OCI-LY1 (cell line): Measurements from ENCODE around the gene GALNT7.

Experiments used
- H2AFZ ChIP-seq: fragments of 200-600 bp; sonication (generic), shearing (Covaris generic); 2 replicates; pipeline ENCODE4 v1.6.0; 2014; ENCODE audit warnings: antibody characterized with exemption, mild to moderate bottlenecking, low read length
- H3F3A ChIP-seq: fragments of 200-600 bp; sonication (generic), shearing (Covaris generic); 2 replicates; pipeline ENCODE4 v1.6.0; 2014; ENCODE audit warnings: mild to moderate bottlenecking, antibody characterized with exemption, low read length, moderate library complexity; ENCODE audit not compliant: insufficient read depth
- H3K27ac ChIP-seq: fragments of 200-600 bp; sonication (generic); 2 replicates; pipeline ENCODE4 v1.5.1; 2014; ENCODE audit warnings: low read length, mixed run types, mild to moderate bottlenecking, low read depth; ENCODE audit not compliant: poor library complexity, severe bottlenecking
- H3K27me3 ChIP-seq: fragments of 200-600 bp; sonication (generic); 2 replicates; pipeline ENCODE4 v1.6.0; 2014; ENCODE audit warnings: antibody characterized with exemption, mild to moderate bottlenecking, low read length, moderate library complexity; ENCODE audit not compliant: insufficient read depth
- H3K36me3 ChIP-seq: fragments of 200-600 bp; sonication (generic); 2 replicates; pipeline ENCODE4 v1.6.1; 2014; ENCODE audit warnings: mild to moderate bottlenecking, antibody characterized with exemption, low read length, moderate library complexity, mixed read lengths; ENCODE audit not compliant: insufficient read depth
- H3K4me1 ChIP-seq: fragments of 200-600 bp; sonication (generic); 2 replicates; pipeline ENCODE4 v1.5.1; 2014; ENCODE audit warnings: mild to moderate bottlenecking, low read length, moderate library complexity; ENCODE audit not compliant: insufficient read depth, severe bottlenecking
- H3K4me2 ChIP-seq: fragments of 200-600 bp; sonication (generic), shearing (Covaris generic); 2 replicates; pipeline ENCODE4 v1.6.1; 2014; ENCODE audit warnings: low read length
- H3K4me3 ChIP-seq: fragments of 200-600 bp; sonication (generic); 2 replicates; pipeline ENCODE4 v1.5.1; 2014; ENCODE audit warnings: low read length, low read depth, mild to moderate bottlenecking, mixed read lengths; ENCODE audit not compliant: poor library complexity, severe bottlenecking
- H3K79me2 ChIP-seq: fragments of 200-600 bp; shearing (Covaris generic); 2 replicates; pipeline ENCODE4 v1.6.1; 2016; ENCODE audit warnings: mixed run types, low read length, mixed read lengths; ENCODE audit not compliant: insufficient read depth
- H3K9ac ChIP-seq: fragments of 200-600 bp; sonication (generic), shearing (Covaris generic); 2 replicates; pipeline ENCODE4 v1.6.1; 2014; ENCODE audit warnings: mild to moderate bottlenecking, low read length, mixed read lengths
- H3K9me2 ChIP-seq: fragments of 200-600 bp; sonication (generic), shearing (Covaris generic); 2 replicates; pipeline ENCODE4 v1.6.1; 2014; ENCODE audit warnings: low read depth, mild to moderate bottlenecking, low read length, mixed read lengths
- H3K9me3 ChIP-seq: fragments of 200-600 bp; shearing (Covaris generic); 2 replicates; pipeline ENCODE4 v1.6.1; 2014; ENCODE audit warnings: low read length, mixed read lengths
- H4K20me1 ChIP-seq: fragments of 200-600 bp; sonication (generic), shearing (Covaris generic); 2 replicates; pipeline ENCODE4 v1.6.0; 2016; ENCODE audit warnings: mild to moderate bottlenecking, low read length; ENCODE audit not compliant: insufficient read depth
- EZH2 ChIP-seq: fragments of 200-600 bp; sonication (generic), shearing (Covaris generic); IDR thresholded peaks from 2 replicates; pipeline ENCODE4 v1.8.0; 2017; ENCODE audit warnings: borderline replicate concordance, mixed run types, mild to moderate bottlenecking, antibody characterized with exemption, low read length, moderate library complexity, mixed read lengths
- TF ChIP-seq, protein P1 (sequence below): fragments of 200-600 bp; sonication (generic), shearing (Covaris generic); IDR thresholded peaks from 2 replicates; pipeline ENCODE4 v1.5.1; 2017; ENCODE audit warnings: mild to moderate bottlenecking, antibody characterized with exemption, low read length, moderate library complexity, mixed read lengths

Gene GALNT7

DNA sequence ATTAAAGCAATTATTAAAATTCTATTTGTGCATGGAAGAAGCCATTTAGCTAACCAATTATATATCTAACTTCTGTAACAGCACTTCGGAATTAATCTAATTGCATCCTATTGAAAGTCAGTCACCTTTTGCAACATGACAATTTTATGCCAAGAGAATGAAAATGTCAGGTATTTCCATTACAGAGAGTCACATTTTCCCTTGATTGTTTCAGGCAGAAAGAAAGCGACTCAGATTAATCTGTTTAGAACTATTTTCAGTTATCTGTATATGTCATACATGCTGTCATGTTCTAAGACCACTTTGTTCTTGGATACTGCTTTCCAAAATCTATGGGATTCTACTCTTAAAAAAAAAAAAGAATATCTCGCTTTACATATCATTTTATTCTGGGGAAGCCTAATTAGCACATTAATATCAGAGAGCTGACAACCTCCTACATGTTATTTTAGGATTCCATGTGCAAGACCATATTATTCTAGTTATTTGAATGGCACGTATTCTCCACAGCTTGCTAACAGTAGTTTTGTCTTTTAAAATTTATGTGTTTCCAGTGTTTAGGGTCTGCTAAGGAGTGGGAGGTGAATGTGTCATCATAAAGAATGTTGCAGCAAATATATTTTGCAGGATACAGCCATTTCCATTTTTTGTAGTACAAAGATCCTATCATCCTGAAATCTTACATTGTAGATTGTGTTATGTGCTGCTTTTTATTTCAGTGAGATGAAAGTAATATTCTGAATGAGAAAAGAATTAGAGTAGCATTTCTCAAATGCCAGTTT is 31.7 kb downstream of the GALNT7 start:
- no peaks in the 10 kb centered on the region for H3K9me2 ChIP-seq
- H3K27ac ChIP-seq, result no peak overlapping the region
- TF ChIP-seq EZH2, result no peak
- TF ChIP-seq, protein P1, sequence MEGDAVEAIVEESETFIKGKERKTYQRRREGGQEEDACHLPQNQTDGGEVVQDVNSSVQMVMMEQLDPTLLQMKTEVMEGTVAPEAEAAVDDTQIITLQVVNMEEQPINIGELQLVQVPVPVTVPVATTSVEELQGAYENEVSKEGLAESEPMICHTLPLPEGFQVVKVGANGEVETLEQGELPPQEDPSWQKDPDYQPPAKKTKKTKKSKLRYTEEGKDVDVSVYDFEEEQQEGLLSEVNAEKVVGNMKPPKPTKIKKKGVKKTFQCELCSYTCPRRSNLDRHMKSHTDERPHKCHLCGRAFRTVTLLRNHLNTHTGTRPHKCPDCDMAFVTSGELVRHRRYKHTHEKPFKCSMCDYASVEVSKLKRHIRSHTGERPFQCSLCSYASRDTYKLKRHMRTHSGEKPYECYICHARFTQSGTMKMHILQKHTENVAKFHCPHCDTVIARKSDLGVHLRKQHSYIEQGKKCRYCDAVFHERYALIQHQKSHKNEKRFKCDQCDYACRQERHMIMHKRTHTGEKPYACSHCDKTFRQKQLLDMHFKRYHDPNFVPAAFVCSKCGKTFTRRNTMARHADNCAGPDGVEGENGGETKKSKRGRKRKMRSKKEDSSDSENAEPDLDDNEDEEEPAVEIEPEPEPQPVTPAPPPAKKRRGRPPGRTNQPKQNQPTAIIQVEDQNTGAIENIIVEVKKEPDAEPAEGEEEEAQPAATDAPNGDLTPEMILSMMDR, result no peak
- H3K36me3 ChIP-seq, result peaks cover 29% of the 10 kb centered on the region
- H3K4me2 ChIP-seq, result no peak overlapping the region
- H3K27me3 ChIP-seq, result no peaks in the 10 kb centered on the region
- peaks cover 3% of the 10 kb centered on the region for H3K4me1 ChIP-seq
- H2AFZ ChIP-seq, result no peak overlapping the region
- no peaks in the 10 kb centered on the region for H4K20me1 ChIP-seq
- no peak overlapping the region for H3K4me3 ChIP-seq
- H3K9me3 ChIP-seq, result peaks cover 4% of the 10 kb centered on the region; the same call in 1 of the 2 replicates
- peaks cover 81% of the 10 kb centered on the region for H3K79me2 ChIP-seq
- no peak overlapping the region for H3K9ac ChIP-seq
- no peaks in the 10 kb centered on the region for H3F3A ChIP-seq

DNA sequence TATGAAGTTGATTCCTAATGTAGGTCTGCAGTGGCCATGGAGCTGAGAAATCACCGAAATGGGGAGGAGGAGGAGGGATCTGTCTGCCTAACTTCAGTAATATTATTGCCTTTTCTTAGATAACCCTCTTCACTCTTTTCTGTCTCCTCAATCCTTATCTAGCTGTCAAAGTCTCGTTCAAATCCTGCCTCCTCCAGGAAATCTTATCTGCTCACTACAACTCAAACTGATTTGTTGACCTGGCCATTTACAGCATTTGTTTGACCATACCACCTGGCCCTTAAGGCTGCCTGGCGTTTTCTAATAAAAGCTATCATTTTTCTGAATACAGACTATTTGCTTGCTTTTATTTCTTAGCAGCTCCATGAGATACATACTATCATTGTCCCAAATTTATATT is 33.8 kb downstream of the GALNT7 start:
- no peak for TF ChIP-seq EZH2
- TF ChIP-seq, protein P1, result no peak
- no peaks in the 10 kb centered on the region for H3K9me2 ChIP-seq
- no peak overlapping the region for H3K4me2 ChIP-seq
- H3K9me3 ChIP-seq, result peaks cover 4% of the 10 kb centered on the region; the same call in 1 of the 2 replicates
- no peaks in the 10 kb centered on the region for H3K27me3 ChIP-seq
- H3K27ac ChIP-seq, result no peak overlapping the region
- H4K20me1 ChIP-seq, result no peaks in the 10 kb centered on the region
- peaks cover 24% of the 10 kb centered on the region for H3K36me3 ChIP-seq
- H3K4me3 ChIP-seq, result no peak overlapping the region
- no peaks in the 10 kb centered on the region for H3F3A ChIP-seq
- H3K79me2 ChIP-seq, result peaks cover 70% of the 10 kb centered on the region
- H3K9ac ChIP-seq, result no peak overlapping the region
- H3K4me1 ChIP-seq, result no peaks in the 10 kb centered on the region
- H2AFZ ChIP-seq, result no peak overlapping the region

DNA sequence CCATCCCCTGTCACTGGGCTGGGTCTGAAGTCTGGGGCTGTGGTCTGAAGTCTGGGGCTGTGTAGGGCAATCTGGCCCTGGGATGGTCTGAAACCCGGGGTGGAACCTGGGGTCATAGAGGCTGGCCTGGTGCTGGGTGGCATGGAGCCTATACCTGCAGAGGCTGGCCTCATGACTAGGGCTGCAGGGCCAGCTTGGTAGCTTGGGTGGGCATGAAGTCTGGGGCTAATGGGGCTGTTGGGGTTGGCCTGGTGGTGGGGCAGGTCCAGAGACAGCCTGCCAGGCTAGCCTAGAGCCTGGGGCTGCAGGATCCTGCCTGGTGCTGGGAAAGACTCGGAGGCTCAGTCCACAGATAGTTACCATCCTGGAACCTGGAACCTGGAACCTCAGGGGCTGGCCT is 37.0 kb downstream of the GALNT7 start:
- no peak overlapping the region for H3K4me3 ChIP-seq
- no peak overlapping the region for H2AFZ ChIP-seq
- H3K27ac ChIP-seq, result no peak overlapping the region
- no peak for TF ChIP-seq EZH2
- TF ChIP-seq, protein P1, result no peak
- no peak overlapping the region for H3K4me2 ChIP-seq
- H3K27me3 ChIP-seq, result no peaks in the 10 kb centered on the region
- H3K9me2 ChIP-seq, result no peaks in the 10 kb centered on the region; the same call in 1 of the 2 replicates
- peaks cover 4% of the 10 kb centered on the region; the same call in 1 of the 2 replicates for H3K9me3 ChIP-seq
- H3K9ac ChIP-seq, result no peak overlapping the region
- H4K20me1 ChIP-seq, result no peaks in the 10 kb centered on the region
- H3K79me2 ChIP-seq, result peaks cover 69% of the 10 kb centered on the region
- H3F3A ChIP-seq, result no peaks in the 10 kb centered on the region
- H3K36me3 ChIP-seq, result peaks cover 24% of the 10 kb centered on the region
- peaks cover 5% of the 10 kb centered on the region for H3K4me1 ChIP-seq
